Hepatocyte (in vitro differentiated cells): Measurements from ENCODE around the gene ABR.

Experiments used
- CTCF ChIP-seq: fragments of 200-600 bp; sonication (generic); IDR thresholded peaks from 2 replicates; pipeline ENCODE4 v1.5.1; 2016; ENCODE audit warnings: antibody characterized with exemption, mild to moderate bottlenecking; ENCODE audit not compliant: poor library complexity
- EZH2 ChIP-seq: fragments of 200-600 bp; sonication (generic); IDR thresholded peaks from 2 replicates; pipeline ENCODE4 v1.6.1; 2016; ENCODE audit warnings: antibody characterized with exemption, mild to moderate bottlenecking, borderline replicate concordance
- EZH2phosphoT487 ChIP-seq: fragments of 200-600 bp; sonication (generic); IDR thresholded peaks from one replicate; pipeline ENCODE4 v1.6.1; 2018; ENCODE audit warnings: antibody characterized with exemption, mild to moderate bottlenecking, low read depth, moderate library complexity; ENCODE audit not compliant: unreplicated experiment, severe bottlenecking

GRCh38 chr17:1145311-1145986 lies 34.3 kb downstream of the ABR start:
- TF ChIP-seq EZH2phosphoT487 = no peak
- no peak for TF ChIP-seq EZH2
- no peak for TF ChIP-seq CTCF
